Muscle layer of colon (tissue), 2 donors: ENCODE results near the gene DDX1.

Experiments used
- H3K27ac ChIP-seq: one replicate; pipeline ENCODE4 v1.7.0; 2013; ENCODE audit warnings: low read depth, mild to moderate bottlenecking, low read length, moderate library complexity
- H3K27me3 ChIP-seq, 2 donors: one replicate each; pipeline ENCODE4 v1.7.0; 2013; ENCODE audit warnings: low read length in 2 of 2, mild to moderate bottlenecking in 2 of 2; ENCODE audit not compliant: insufficient read depth in 2 of 2, control insufficient read depth in 1 of 2
- H3K36me3 ChIP-seq: one replicate; pipeline ENCODE4 v1.7.0; 2013; ENCODE audit warnings: mild to moderate bottlenecking, low read length; ENCODE audit not compliant: insufficient read depth
- H3K4me1 ChIP-seq: one replicate; pipeline ENCODE4 v1.7.0; 2013; ENCODE audit warnings: mild to moderate bottlenecking, low read length; ENCODE audit not compliant: insufficient read depth
- H3K4me3 ChIP-seq, 2 donors: one replicate each; pipeline ENCODE4 v1.7.0; 2013; ENCODE audit warnings: low read length in 2 of 2, low read depth in 1 of 2, mild to moderate bottlenecking in 1 of 2, moderate library complexity in 1 of 2
- H3K9ac ChIP-seq: one replicate; pipeline ENCODE4 v1.7.0; 2013; ENCODE audit warnings: low read length
- H3K9me3 ChIP-seq: one replicate; pipeline ENCODE4 v1.7.0; 2013; ENCODE audit warnings: mild to moderate bottlenecking, low read length
- donor health status: abdominal sarcoma.
- donor health status: Adenocarcinoma of cecum.

DDX1 gene

GRCh38 chr2:15613736-15614429, 22.2 kb downstream of the DDX1 start:
- Histone ChIP-seq H3K27ac (no peak overlapping the region), H3K9me3 (no peaks in the 10 kb centered on the region), H3K4me3 (no peak overlapping the region), H3K27me3 (no peaks in the 10 kb centered on the region), H3K4me1 (no peaks in the 10 kb centered on the region), H3K9ac (no peak overlapping the region), H3K36me3 (peaks cover 33% of the 10 kb centered on the region)

GRCh38 chr2:15614545-15615300, 23.1 kb downstream of the DDX1 start:
- Histone ChIP-seq H3K27me3 (no peaks in the 10 kb centered on the region), H3K4me3 (no peak overlapping the region), H3K36me3 (peaks cover 33% of the 10 kb centered on the region), H3K4me1 (no peaks in the 10 kb centered on the region), H3K9me3 (no peaks in the 10 kb centered on the region), H3K9ac (no peak overlapping the region), H3K27ac (no peak overlapping the region)

- Histone ChIP-seq H3K4me1 (no peaks in the 10 kb centered on the region), H3K9me3 (no peaks in the 10 kb centered on the region), H3K9ac (no peak overlapping the region), H3K36me3 (peaks cover 30% of the 10 kb centered on the region), H3K27me3 (no peaks in the 10 kb centered on the region), H3K27ac (no peak overlapping the region), H3K4me3 (no peak overlapping the region)
These were observed 23.7 kb downstream of the DDX1 start for GRCh38 chr2:15615301-15615920.

- peaks cover 35% of the 10 kb centered on the region for H3K36me3 ChIP-seq
- no peaks in the 10 kb centered on the region for H3K27me3 ChIP-seq
- no peaks in the 10 kb centered on the region for H3K9me3 ChIP-seq
- H3K9ac ChIP-seq: no peak overlapping the region
- H3K4me1 ChIP-seq: no peaks in the 10 kb centered on the region
- no peak overlapping the region for H3K27ac ChIP-seq
- H3K4me3 ChIP-seq: no peak overlapping the region
These were observed 24.8 kb downstream of the DDX1 start for GRCh38 chr2:15616429-15616828.

- H3K36me3 ChIP-seq: peaks cover 35% of the 10 kb centered on the region
- no peaks in the 10 kb centered on the region for H3K4me1 ChIP-seq
These were observed 25.4 kb downstream of the DDX1 start for GRCh38 chr2:15616850-15617777.

GRCh38 chr2:15617778-15618448, 26.2 kb downstream of the DDX1 start:
- no peak overlapping the region for H3K27ac ChIP-seq
- H3K9ac ChIP-seq: no peak overlapping the region
- H3K36me3 ChIP-seq: peaks cover 35% of the 10 kb centered on the region
- no peaks in the 10 kb centered on the region for H3K27me3 ChIP-seq
- H3K9me3 ChIP-seq: no peaks in the 10 kb centered on the region
- no peaks in the 10 kb centered on the region for H3K4me1 ChIP-seq
- H3K4me3 ChIP-seq: no peak overlapping the region

More at GRCh38 chr2:15616850-15617777, 25.4 kb downstream of the DDX1 start:
- Histone ChIP-seq H3K27ac (no peak overlapping the region), H3K27me3 (no peaks in the 10 kb centered on the region), H3K4me3 (no peak overlapping the region), H3K9me3 (no peaks in the 10 kb centered on the region), H3K9ac (no peak overlapping the region)

- H3K27me3 ChIP-seq: no peaks in the 10 kb centered on the region
These were observed 26.8 kb downstream of the DDX1 start for GRCh38 chr2:15618449-15618855.

GRCh38 chr2:15619076-15619475, 27.4 kb downstream of the DDX1 start:
- H3K27me3 ChIP-seq: no peaks in the 10 kb centered on the region
- no peak overlapping the region for H3K9ac ChIP-seq
- H3K36me3 ChIP-seq: peaks cover 39% of the 10 kb centered on the region
- no peaks in the 10 kb centered on the region for H3K4me1 ChIP-seq
- no peak overlapping the region for H3K4me3 ChIP-seq
- no peak overlapping the region for H3K27ac ChIP-seq
- H3K9me3 ChIP-seq: no peaks in the 10 kb centered on the region

More at GRCh38 chr2:15618449-15618855, 26.8 kb downstream of the DDX1 start:
- H3K4me1 ChIP-seq: no peaks in the 10 kb centered on the region
- no peak overlapping the region for H3K9ac ChIP-seq
- no peaks in the 10 kb centered on the region for H3K9me3 ChIP-seq
- peaks cover 35% of the 10 kb centered on the region for H3K36me3 ChIP-seq
- no peak overlapping the region for H3K4me3 ChIP-seq
- no peak overlapping the region for H3K27ac ChIP-seq

- Histone ChIP-seq H3K9ac (no peak overlapping the region), H3K4me3 (no peak overlapping the region), H3K9me3 (no peaks in the 10 kb centered on the region), H3K4me1 (no peaks in the 10 kb centered on the region), H3K27me3 (no peaks in the 10 kb centered on the region), H3K27ac (no peak overlapping the region), H3K36me3 (peaks cover 43% of the 10 kb centered on the region)
These were observed 27.8 kb downstream of the DDX1 start for GRCh38 chr2:15619510-15619909.

GRCh38 chr2:15619938-15620337, 28.3 kb downstream of the DDX1 start:
- Histone ChIP-seq H3K4me3 (no peak overlapping the region), H3K9ac (no peak overlapping the region), H3K9me3 (no peaks in the 10 kb centered on the region), H3K27me3 (no peaks in the 10 kb centered on the region), H3K36me3 (peaks cover 46% of the 10 kb centered on the region), H3K27ac (no peak overlapping the region), H3K4me1 (no peaks in the 10 kb centered on the region)
